ENCODE measurements around the gene ST6GALNAC1. TPM values are rescaled to one million over a fixed set of nuclear protein-coding genes. Genes with fewer than 3 reads are reported as not detected.

Gene ST6GALNAC1
- total RNA-seq, 1 donor from 2014 or later = 16.6 TPM

- no peaks in the 10 kb centered on the region for H3K9me3 ChIP-seq
- H3K27me3 ChIP-seq (ENCODE audit: low read depth) = no peaks in the 10 kb centered on the region
- peak overlapping the region; percentile 90 for H3K27ac ChIP-seq
- H3K4me3 ChIP-seq = peak overlapping the region; percentile 80
- peaks cover 20% of the 10 kb centered on the region for H3K4me1 ChIP-seq
- ATAC-seq (no peak), DNase-seq (no peak)
- TF ChIP-seq CTCF (IDR thresholded peaks at IDR 0.05) = no peak
- intact Hi-C loops (cut with DNase I) = no loop called here
- H3K36me3 ChIP-seq = no peaks in the 10 kb centered on the region
Measured at GRCh38 chr17:76584427-76585032, 59.0 kb downstream of the ST6GALNAC1 start.

- Histone ChIP-seq H3K27me3 (ENCODE audit: low read depth) (no peaks in the 10 kb centered on the region), H3K36me3 (no peaks in the 10 kb centered on the region), H3K9me3 (no peaks in the 10 kb centered on the region), H3K4me3 (no peak overlapping the region), H3K4me1 (peaks cover 20% of the 10 kb centered on the region), H3K27ac (no peak overlapping the region)
- TF ChIP-seq CTCF (IDR thresholded peaks at IDR 0.05) = no peak
- intact Hi-C loops (cut with DNase I) = no loop called here
- DNase-seq (no peak), ATAC-seq (no peak)
Measured at GRCh38 chr17:76582660-76583059, 60.9 kb downstream of the ST6GALNAC1 start.

- H3K27ac ChIP-seq = no peak overlapping the region
- peaks cover 15% of the 10 kb centered on the region for H3K4me1 ChIP-seq
- no peaks in the 10 kb centered on the region for H3K27me3 ChIP-seq (ENCODE audit: low read depth)
- no peak overlapping the region for H3K4me3 ChIP-seq
- no peak for DNase-seq
- ATAC-seq = no peak
- intact Hi-C loops (cut with DNase I) = no loop called here
- no peaks in the 10 kb centered on the region for H3K9me3 ChIP-seq
- TF ChIP-seq CTCF (IDR thresholded peaks at IDR 0.05) = no peak
- no peaks in the 10 kb centered on the region for H3K36me3 ChIP-seq
Measured at GRCh38 chr17:76581515-76581914, 62.0 kb downstream of the ST6GALNAC1 start.

GRCh38 chr17:76579281-76579680, 64.3 kb downstream of the ST6GALNAC1 start:
- no peak for TF ChIP-seq CTCF (IDR thresholded peaks at IDR 0.05)
- Histone ChIP-seq H3K27ac (no peak overlapping the region), H3K27me3 (ENCODE audit: low read depth) (no peaks in the 10 kb centered on the region), H3K4me1 (peaks cover under 1% of the 10 kb centered on the region), H3K36me3 (no peaks in the 10 kb centered on the region), H3K4me3 (no peak overlapping the region), H3K9me3 (no peaks in the 10 kb centered on the region)
- intact Hi-C loops (cut with DNase I) = no loop called here
- DNase-seq (no peak), ATAC-seq (peak in 1 of 2 donors; percentile 43)

GRCh38 chr17:76578376-76578775, 65.2 kb downstream of the ST6GALNAC1 start:
- ATAC-seq (peak; percentile 34 to 79), DNase-seq (no peak)
- Histone ChIP-seq H3K36me3 (no peaks in the 10 kb centered on the region), H3K4me1 (no peaks in the 10 kb centered on the region), H3K4me3 (no peak overlapping the region), H3K9me3 (no peaks in the 10 kb centered on the region), H3K27me3 (ENCODE audit: low read depth) (no peaks in the 10 kb centered on the region), H3K27ac (no peak overlapping the region)
- no peak for TF ChIP-seq CTCF (IDR thresholded peaks at IDR 0.05)
- intact Hi-C loops (cut with DNase I) = no loop called here

All from lower lobe of right lung (tissue), 2 donors.